Stromal cell of bone marrow (primary cell): ENCODE results near the gene JAG1.

Experiments used
- DNase-seq: peaks from one replicate; pipeline ENCODE4 v3.0.0-alpha.2; 2012; ENCODE audit warnings: low read depth

Gene JAG1

GRCh38 chr20:10673842-10674683, at the start of gene JAG1:
Gene JAG1 (minus strand): TSS chr20:10673999. CDS start chr20:10673530, 469 bp downstream.
- peak; percentile 90 for DNase-seq

GRCh38 chr20:10721976-10722375, 48.2 kb upstream of the JAG1 start:
- no peak for DNase-seq

GRCh38 chr20:10721137-10721896, 47.5 kb upstream of the JAG1 start:
- DNase-seq, result no peak

- DNase-seq, result no peak
These were observed 46.8 kb upstream of the JAG1 start for GRCh38 chr20:10720565-10720964.

- no peak for DNase-seq
These were observed 46.1 kb upstream of the JAG1 start for GRCh38 chr20:10719740-10720385.

GRCh38 chr20:10718661-10719060, 44.9 kb upstream of the JAG1 start:
- DNase-seq, result no peak

- DNase-seq, result no peak
These were observed 43.1 kb upstream of the JAG1 start for GRCh38 chr20:10716855-10717254.

- no peak for DNase-seq
These were observed 41.2 kb upstream of the JAG1 start for GRCh38 chr20:10715035-10715434.

GRCh38 chr20:10714236-10714975, 40.6 kb upstream of the JAG1 start:
- no peak for DNase-seq

GRCh38 chr20:10713161-10713560, 39.4 kb upstream of the JAG1 start:
- DNase-seq, result no peak

GRCh38 chr20:10711903-10712451, 38.2 kb upstream of the JAG1 start:
- no peak for DNase-seq

GRCh38 chr20:10710991-10711775, 37.4 kb upstream of the JAG1 start:
- DNase-seq, result no peak

- DNase-seq, result no peak
These were observed 36.1 kb upstream of the JAG1 start for GRCh38 chr20:10709916-10710315.

GRCh38 chr20:10708351-10709185, 34.8 kb upstream of the JAG1 start:
- DNase-seq, result peak; percentile 54

GRCh38 chr20:10707791-10708190, 34.0 kb upstream of the JAG1 start:
- no peak for DNase-seq

GRCh38 chr20:10707068-10707467, 33.3 kb upstream of the JAG1 start:
- DNase-seq, result no peak

GRCh38 chr20:10706460-10706811, 32.6 kb upstream of the JAG1 start:
- no peak for DNase-seq

- no peak for DNase-seq
These were observed 32.1 kb upstream of the JAG1 start for GRCh38 chr20:10705801-10706459.

- DNase-seq, result no peak
These were observed 27.8 kb upstream of the JAG1 start for GRCh38 chr20:10701607-10702006.

GRCh38 chr20:10699941-10700340, 26.1 kb upstream of the JAG1 start:
- DNase-seq, result no peak
